ENCODE results near the gene GBA2.

DNA sequence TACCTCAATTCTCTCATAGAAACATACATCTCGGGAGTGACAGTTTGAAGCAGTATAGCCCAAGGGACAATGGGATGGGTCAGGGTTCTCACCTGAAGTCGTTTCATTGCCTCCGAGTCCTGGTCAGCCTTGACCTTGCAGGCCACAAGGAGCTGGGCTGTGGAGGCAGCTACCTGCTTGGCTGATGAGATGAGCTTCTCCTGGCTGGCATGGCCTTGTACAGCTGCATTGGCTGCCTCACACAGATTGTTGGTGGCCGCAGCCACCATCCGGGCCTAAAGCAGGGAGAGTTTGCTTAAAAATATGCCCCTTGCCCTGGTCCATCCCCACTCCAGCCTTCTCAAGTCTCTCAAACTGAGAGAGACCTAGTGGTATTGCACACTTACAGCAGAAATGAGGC, 50.8 kb downstream of the GBA2 start:
- TF ChIP-seq, protein P1, sequence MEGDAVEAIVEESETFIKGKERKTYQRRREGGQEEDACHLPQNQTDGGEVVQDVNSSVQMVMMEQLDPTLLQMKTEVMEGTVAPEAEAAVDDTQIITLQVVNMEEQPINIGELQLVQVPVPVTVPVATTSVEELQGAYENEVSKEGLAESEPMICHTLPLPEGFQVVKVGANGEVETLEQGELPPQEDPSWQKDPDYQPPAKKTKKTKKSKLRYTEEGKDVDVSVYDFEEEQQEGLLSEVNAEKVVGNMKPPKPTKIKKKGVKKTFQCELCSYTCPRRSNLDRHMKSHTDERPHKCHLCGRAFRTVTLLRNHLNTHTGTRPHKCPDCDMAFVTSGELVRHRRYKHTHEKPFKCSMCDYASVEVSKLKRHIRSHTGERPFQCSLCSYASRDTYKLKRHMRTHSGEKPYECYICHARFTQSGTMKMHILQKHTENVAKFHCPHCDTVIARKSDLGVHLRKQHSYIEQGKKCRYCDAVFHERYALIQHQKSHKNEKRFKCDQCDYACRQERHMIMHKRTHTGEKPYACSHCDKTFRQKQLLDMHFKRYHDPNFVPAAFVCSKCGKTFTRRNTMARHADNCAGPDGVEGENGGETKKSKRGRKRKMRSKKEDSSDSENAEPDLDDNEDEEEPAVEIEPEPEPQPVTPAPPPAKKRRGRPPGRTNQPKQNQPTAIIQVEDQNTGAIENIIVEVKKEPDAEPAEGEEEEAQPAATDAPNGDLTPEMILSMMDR (IDR thresholded peaks at IDR 0.05), result no peak
- TF ChIP-seq POLR2A (IDR thresholded peaks at IDR 0.05), result no peak
